Right lobe of liver (tissue), 6 donors: Measurements from ENCODE around the gene RPS14. TPM values are rescaled to one million over a fixed set of nuclear protein-coding genes. Genes with fewer than 3 reads are reported as not detected.

Experiments used
- ATAC-seq, 4 donors: fragments of 200-7000 bp; cut with Tn5 transposase; one replicate each; pipeline ENCODE4 v1.9.1; 2020; ENCODE audit warnings: mild to moderate bottlenecking in 4 of 4, moderate library complexity in 4 of 4
- DNase-seq, 3 donors: peaks; one replicate each; pipeline ENCODE4 v3.0.0-alpha.2; 2020
- H3K27ac ChIP-seq, 3 donors: fragments of 200-600 bp; one replicate each; pipeline ENCODE4 v1.8.0; 2022
- H3K27me3 ChIP-seq, 2 donors: fragments of 200-600 bp; one replicate each; pipeline ENCODE4 v1.8.0; 2022
- H3K36me3 ChIP-seq, 4 donors: fragments of 200-600 bp; sonication (generic) in 1 of 4; one replicate each; pipeline versions ENCODE4 v1.5.1 to v1.8.0; 2017 to 2022; ENCODE audit warnings: control low read depth in 1 of 4
- H3K4me1 ChIP-seq, 4 donors: fragments of 200-600 bp; sonication (generic) in 1 of 4; one replicate each; pipeline versions ENCODE4 v1.5.1 to v1.8.0; 2017 to 2022; ENCODE audit warnings: control low read depth in 1 of 4
- H3K4me3 ChIP-seq, 3 donors: fragments of 200-600 bp; one replicate each; pipeline ENCODE4 v1.8.0; 2022
- H3K9me3 ChIP-seq, 4 donors: fragments of 200-600 bp; sonication (generic) in 1 of 4; one replicate each; pipeline versions ENCODE4 v1.5.1 to v1.8.0; 2017 to 2022; ENCODE audit warnings: control low read depth in 1 of 4
- CTCF ChIP-seq, 4 donors: fragments of 200-600 bp in 3 of 4; fragments of 450-650 bp in 1 of 4; IDR thresholded peaks; one replicate each; pipeline versions ENCODE4 v1.5.1 to v1.8.0; 2016 to 2022; ENCODE audit warnings: antibody characterized with exemption in 4 of 4, mild to moderate bottlenecking in 2 of 4
- POLR2A ChIP-seq: fragments of 450-650 bp; IDR thresholded peaks from one replicate; pipeline ENCODE4 v1.6.1; 2017; ENCODE audit warnings: antibody characterized with exemption, mild to moderate bottlenecking
- WGBS: methylation state at CpG from one replicate; pipeline ENCODE4 v1.1.6; 2018; ENCODE audit warnings: low coverage, low lambda C conversion rate; ENCODE audit not compliant: insufficient coverage; ENCODE audit errors: missing lambda C conversion rate; 5-methylcytosine and 5-hydroxymethylcytosine counted together
- intact Hi-C, 2 donors: fragments of 100-400 bp; cut with DNase I; formaldehyde crosslinking; loops; one replicate each; pipeline versions ENCODE4 v1.11.2 to v1.14.1; 2022
- total RNA-seq, 6 experiments: library from RNA; depleted of rRNA in 2 of 6; stranded (reverse); fragments of >200 nt in 2 of 6; fragmentation: NEBNext Ultra II Directional in 3 of 6; extraction: Animal tissue kit (Norgen Biotek cat#: 25700) in 3 of 6; gene quantifications; one replicate each; pipeline versions ENCODE4 v1.1.0 to v1.2.4, GENCODE V29; 2016 to 2023
- donor health status: DM: no; HTN: yes; CAD: no.
- donor health status: DM: no; HTN: no; CAD: no.
- donor health status: DM: no; HTN: no; CAD: no.
- donor health status: DM: no; HTN: yes; CAD: no.
- donor health status: DM: no; HTN: yes; CAD: no.

Gene RPS14
- total RNA-seq, 6 experiments from 2014 or later = 573 to 800 (median 663) TPM

GRCh38 chr5:150452914-150453313 lies 3.4 kb upstream of the RPS14 start:
- Histone ChIP-seq H3K4me3 (no peak overlapping the region), H3K27me3 (no peaks in the 10 kb centered on the region), H3K36me3 (peaks cover 0 to under 1% (median 0%) of the 10 kb centered on the region in 4 donors), H3K9me3 (no peaks in the 10 kb centered on the region), H3K27ac (no peak overlapping the region), H3K4me1 (peaks cover 0 to 10% (median 0%) of the 10 kb centered on the region in 4 donors)
- ATAC-seq (no peak), DNase-seq (no peak)
- intact Hi-C loops = no loop called here
- TF ChIP-seq POLR2A (no peak), CTCF (IDR thresholded peaks at IDR 0.05) (no peak)
- 93% methylated on average over 2 of the region's 4 CpGs for WGBS

- H3K4me1 ChIP-seq = peaks cover 0 to 10% (median 0%) of the 10 kb centered on the region in 4 donors
- TF ChIP-seq POLR2A (no peak), CTCF (IDR thresholded peaks at IDR 0.05) (no peak)
- H3K9me3 ChIP-seq = no peaks in the 10 kb centered on the region
- peaks cover 8 to 13% (median 11%) of the 10 kb centered on the region in 4 donors for H3K36me3 ChIP-seq
- intact Hi-C loops = no loop called here
- H3K27ac ChIP-seq = no peak overlapping the region
- no peak for DNase-seq
- H3K4me3 ChIP-seq = no peak overlapping the region
- 44% methylated on average over 1 of the region's 1 CpG for WGBS
- H3K27me3 ChIP-seq = no peaks in the 10 kb centered on the region
- ATAC-seq = no peak
Measured at GRCh38 chr5:150451594-150451993, 2.1 kb upstream of the RPS14 start.

- H3K36me3 ChIP-seq = peaks cover 21 to 39% (median 29%) of the 10 kb centered on the region in 4 donors
- H3K4me1 ChIP-seq = peaks cover 0 to 10% (median 0%) of the 10 kb centered on the region in 4 donors
- H3K27me3 ChIP-seq = no peaks in the 10 kb centered on the region
- 0% methylated on average over 24 of the region's 31 CpGs for WGBS
- H3K27ac ChIP-seq = peak overlapping the region; percentile 94 to 98 (median 95)
- intact Hi-C loops = no loop called here
- no peak for TF ChIP-seq CTCF (IDR thresholded peaks at IDR 0.05)
- H3K9me3 ChIP-seq = no peaks in the 10 kb centered on the region
- ATAC-seq = peak; percentile 58 to 67 (median 62)
- no peak for DNase-seq
- H3K4me3 ChIP-seq = peak overlapping the region; percentile 81 to 97 (median 93)
Measured at GRCh38 chr5:150448952-150449516, 505 bp downstream of the RPS14 start.

GRCh38 chr5:150448334-150448733 lies 1.2 kb downstream of the RPS14 start:
- no peak for TF ChIP-seq POLR2A
- TF ChIP-seq CTCF (IDR thresholded peaks at IDR 0.05) = no peak
- intact Hi-C loops = no loop called here

More at GRCh38 chr5:150448334-150448733, 1.2 kb downstream of the RPS14 start:
- Histone ChIP-seq H3K4me3 (peak overlapping the region; percentile 81 to 97 (median 93)), H3K9me3 (no peaks in the 10 kb centered on the region), H3K27me3 (no peaks in the 10 kb centered on the region), H3K27ac (no peak overlapping the region), H3K36me3 (peaks cover 25 to 46% (median 35%) of the 10 kb centered on the region in 4 donors), H3K4me1 (peaks cover 0 to 10% (median 0%) of the 10 kb centered on the region in 4 donors)
- DNase-seq = no peak
- ATAC-seq = no peak
- WGBS = 9% methylated on average over 4 of the region's 4 CpGs
